Measurements from ENCODE around the gene KDM2B. TPM values are rescaled to one million over a fixed set of nuclear protein-coding genes. Genes with fewer than 3 reads are reported as not detected.
A peak's percentile ranks its signal among the peaks of the same experiment; 100 is the strongest.

KDM2B gene
- polyA plus RNA-seq, 2 donors: 15.7 to 23.5 TPM

- 97 to 98% methylated on average over 6 of the region's 6 CpGs for WGBS, 2 donors
- H3K27ac ChIP-seq (ENCODE audit: low read depth in 2 of 2, low read length in 1 of 2): no peak overlapping the region
- no peak overlapping the region for H3K4me3 ChIP-seq (ENCODE audit: low read depth in 1 of 2, low read length in 2 of 2)
- H3K9me3 ChIP-seq (ENCODE audit: control insufficient read depth in 2 of 2, insufficient read depth in 1 of 2, low read depth in 1 of 2, low read length in 1 of 2): no peaks in the 10 kb centered on the region
- H3K4me1 ChIP-seq (ENCODE audit: control insufficient read depth in 2 of 2, insufficient read depth in 2 of 2, low read length in 1 of 2): no peaks in the 10 kb centered on the region
- H3K36me3 ChIP-seq (ENCODE audit: control insufficient read depth in 2 of 2, insufficient read depth in 2 of 2, low read length in 1 of 2): peaks cover 4 to 7% of the 10 kb centered on the region in 2 donors
- H3K27me3 ChIP-seq (ENCODE audit: control insufficient read depth in 1 of 2, insufficient read depth in 2 of 2, low read length in 2 of 2): no peaks in the 10 kb centered on the region
These were observed 35.3 kb downstream of the KDM2B start for GRCh38 chr12:121545480-121545879.

GRCh38 chr12:121543786-121544185, 37.0 kb downstream of the KDM2B start:
- no peaks in the 10 kb centered on the region for H3K4me1 ChIP-seq (ENCODE audit: control insufficient read depth in 2 of 2, insufficient read depth in 2 of 2, low read length in 1 of 2)
- H3K4me3 ChIP-seq (ENCODE audit: low read depth in 1 of 2, low read length in 2 of 2): no peak overlapping the region
- no peaks in the 10 kb centered on the region for H3K27me3 ChIP-seq (ENCODE audit: control insufficient read depth in 1 of 2, insufficient read depth in 2 of 2, low read length in 2 of 2)
- H3K9me3 ChIP-seq (ENCODE audit: control insufficient read depth in 2 of 2, insufficient read depth in 1 of 2, low read depth in 1 of 2, low read length in 1 of 2): no peaks in the 10 kb centered on the region
- no peak overlapping the region for H3K27ac ChIP-seq (ENCODE audit: low read depth in 2 of 2, low read length in 1 of 2)
- H3K36me3 ChIP-seq (ENCODE audit: control insufficient read depth in 2 of 2, insufficient read depth in 2 of 2, low read length in 1 of 2): peaks cover 0 to 4% of the 10 kb centered on the region in 2 donors
- 90 to 94% methylated on average over 8 of the region's 8 CpGs for WGBS, 2 donors

GRCh38 chr12:121539908-121540307, 40.9 kb downstream of the KDM2B start:
- WGBS, 2 donors: 97% methylated on average over 6 of the region's 6 CpGs
- no peaks in the 10 kb centered on the region for H3K9me3 ChIP-seq (ENCODE audit: control insufficient read depth in 2 of 2, insufficient read depth in 1 of 2, low read depth in 1 of 2, low read length in 1 of 2)
- H3K4me1 ChIP-seq (ENCODE audit: control insufficient read depth in 2 of 2, insufficient read depth in 2 of 2, low read length in 1 of 2): peaks cover 4 to 14% of the 10 kb centered on the region in 2 donors
- H3K27ac ChIP-seq (ENCODE audit: low read depth in 2 of 2, low read length in 1 of 2): no peak overlapping the region
- H3K27me3 ChIP-seq (ENCODE audit: control insufficient read depth in 1 of 2, insufficient read depth in 2 of 2, low read length in 2 of 2): no peaks in the 10 kb centered on the region
- no peak overlapping the region for H3K4me3 ChIP-seq (ENCODE audit: low read depth in 1 of 2, low read length in 2 of 2)
- H3K36me3 ChIP-seq (ENCODE audit: control insufficient read depth in 2 of 2, insufficient read depth in 2 of 2, low read length in 1 of 2): no peaks in the 10 kb centered on the region

GRCh38 chr12:121538699-121539061, 42.1 kb downstream of the KDM2B start:
- Histone ChIP-seq H3K4me1 (ENCODE audit: control insufficient read depth in 2 of 2, insufficient read depth in 2 of 2, low read length in 1 of 2) (peaks cover 4 to 14% of the 10 kb centered on the region in 2 donors), H3K27me3 (ENCODE audit: control insufficient read depth in 1 of 2, insufficient read depth in 2 of 2, low read length in 2 of 2) (no peaks in the 10 kb centered on the region), H3K27ac (ENCODE audit: low read depth in 2 of 2, low read length in 1 of 2) (no peak overlapping the region), H3K9me3 (ENCODE audit: control insufficient read depth in 2 of 2, insufficient read depth in 1 of 2, low read depth in 1 of 2, low read length in 1 of 2) (no peaks in the 10 kb centered on the region), H3K4me3 (ENCODE audit: low read depth in 1 of 2, low read length in 2 of 2) (no peak overlapping the region), H3K36me3 (ENCODE audit: control insufficient read depth in 2 of 2, insufficient read depth in 2 of 2, low read length in 1 of 2) (no peaks in the 10 kb centered on the region)
- WGBS, 2 donors: 44 to 55% methylated on average over 5 of the region's 5 CpGs

- Histone ChIP-seq H3K36me3 (ENCODE audit: control insufficient read depth in 2 of 2, insufficient read depth in 2 of 2, low read length in 1 of 2) (no peaks in the 10 kb centered on the region), H3K4me3 (ENCODE audit: low read depth in 1 of 2, low read length in 2 of 2) (peak overlapping the region; percentile 56 to 59), H3K4me1 (ENCODE audit: control insufficient read depth in 2 of 2, insufficient read depth in 2 of 2, low read length in 1 of 2) (peaks cover 4 to 14% of the 10 kb centered on the region in 2 donors), H3K27me3 (ENCODE audit: control insufficient read depth in 1 of 2, insufficient read depth in 2 of 2, low read length in 2 of 2) (no peaks in the 10 kb centered on the region), H3K27ac (ENCODE audit: low read depth in 2 of 2, low read length in 1 of 2) (peak overlapping the region; percentile 69 to 81), H3K9me3 (ENCODE audit: control insufficient read depth in 2 of 2, insufficient read depth in 1 of 2, low read depth in 1 of 2, low read length in 1 of 2) (no peaks in the 10 kb centered on the region)
- 3 to 13% methylated on average over 21 to 83 of the region's 83 CpGs for WGBS, 2 donors
These were observed 42.8 kb downstream of the KDM2B start for GRCh38 chr12:121537814-121538698.

GRCh38 chr12:121536899-121537813, 43.7 kb downstream of the KDM2B start:
- 1% methylated on average over 43 to 73 of the region's 73 CpGs for WGBS, 2 donors
- Histone ChIP-seq H3K4me1 (ENCODE audit: control insufficient read depth in 2 of 2, insufficient read depth in 2 of 2, low read length in 1 of 2) (peaks cover 4 to 14% of the 10 kb centered on the region in 2 donors), H3K27ac (ENCODE audit: low read depth in 2 of 2, low read length in 1 of 2) (peak overlapping the region; percentile 69 to 81)

GRCh38 chr12:121536054-121536898, 44.5 kb downstream of the KDM2B start:
- no peaks in the 10 kb centered on the region for H3K9me3 ChIP-seq (ENCODE audit: control insufficient read depth in 2 of 2, insufficient read depth in 1 of 2, low read depth in 1 of 2, low read length in 1 of 2)
- no peaks in the 10 kb centered on the region for H3K36me3 ChIP-seq (ENCODE audit: control insufficient read depth in 2 of 2, insufficient read depth in 2 of 2, low read length in 1 of 2)
- peak overlapping the region; percentile 56 to 59 for H3K4me3 ChIP-seq (ENCODE audit: low read depth in 1 of 2, low read length in 2 of 2)
- H3K4me1 ChIP-seq (ENCODE audit: control insufficient read depth in 2 of 2, insufficient read depth in 2 of 2, low read length in 1 of 2): peaks cover 4 to 14% of the 10 kb centered on the region in 2 donors
- H3K27me3 ChIP-seq (ENCODE audit: control insufficient read depth in 1 of 2, insufficient read depth in 2 of 2, low read length in 2 of 2): no peaks in the 10 kb centered on the region
- WGBS, 2 donors: 24 to 28% methylated on average over 33 to 36 of the region's 36 CpGs
- H3K27ac ChIP-seq (ENCODE audit: low read depth in 2 of 2, low read length in 1 of 2): peak overlapping the region; percentile 69 to 81

More at GRCh38 chr12:121536899-121537813, 43.7 kb downstream of the KDM2B start:
- Histone ChIP-seq H3K36me3 (ENCODE audit: control insufficient read depth in 2 of 2, insufficient read depth in 2 of 2, low read length in 1 of 2) (no peaks in the 10 kb centered on the region), H3K9me3 (ENCODE audit: control insufficient read depth in 2 of 2, insufficient read depth in 1 of 2, low read depth in 1 of 2, low read length in 1 of 2) (no peaks in the 10 kb centered on the region), H3K4me3 (ENCODE audit: low read depth in 1 of 2, low read length in 2 of 2) (peak overlapping the region; percentile 56 to 59), H3K27me3 (ENCODE audit: control insufficient read depth in 1 of 2, insufficient read depth in 2 of 2, low read length in 2 of 2) (no peaks in the 10 kb centered on the region)

- Histone ChIP-seq H3K27ac (ENCODE audit: low read depth in 2 of 2, low read length in 1 of 2) (peak overlapping the region in 1 of 2 donors; percentile 75), H3K27me3 (ENCODE audit: control insufficient read depth in 1 of 2, insufficient read depth in 2 of 2, low read length in 2 of 2) (no peaks in the 10 kb centered on the region), H3K36me3 (ENCODE audit: control insufficient read depth in 2 of 2, insufficient read depth in 2 of 2, low read length in 1 of 2) (no peaks in the 10 kb centered on the region), H3K9me3 (ENCODE audit: control insufficient read depth in 2 of 2, insufficient read depth in 1 of 2, low read depth in 1 of 2, low read length in 1 of 2) (no peaks in the 10 kb centered on the region), H3K4me1 (ENCODE audit: control insufficient read depth in 2 of 2, insufficient read depth in 2 of 2, low read length in 1 of 2) (peaks cover 4 to 17% of the 10 kb centered on the region in 2 donors), H3K4me3 (ENCODE audit: low read depth in 1 of 2, low read length in 2 of 2) (peak overlapping the region; percentile 22 to 48)
- WGBS, 2 donors: 46 to 49% methylated on average over 13 of the region's 13 CpGs
These were observed 45.4 kb downstream of the KDM2B start for GRCh38 chr12:121535150-121536053.
